Retinal pigment epithelial cell (primary cell): ENCODE data around the gene PACC1.

Experiments
- DNase-seq: peaks from one replicate; pipeline ENCODE4 v3.0.0-alpha.2; 2010; ENCODE audit warnings: low read depth
- H3K4me3 ChIP-seq: 2 replicates; pipeline ENCODE4 v1.5.1; 2011; ENCODE audit warnings: mild to moderate bottlenecking, low read length, control low read depth, moderate library complexity
- CTCF ChIP-seq: conservative IDR thresholded peaks from 2 replicates; pipeline ENCODE4 v1.5.1; 2011; ENCODE audit warnings: low read depth, low read length, control low read depth, inconsistent platforms

The PACC1 gene

GRCh38 chr1:212412374-212412773, 2.3 kb downstream of the PACC1 start:
- no peak for TF ChIP-seq CTCF
- no peak overlapping the region for H3K4me3 ChIP-seq

GRCh38 chr1:212410231-212410820, 4.4 kb downstream of the PACC1 start:
- no peak for TF ChIP-seq CTCF
- H3K4me3 ChIP-seq: no peak overlapping the region
- DNase-seq: no peak

More at GRCh38 chr1:212412374-212412773, 2.3 kb downstream of the PACC1 start:
- no peak for DNase-seq

GRCh38 chr1:212402666-212403321, 11.9 kb downstream of the PACC1 start:
- no peak for TF ChIP-seq CTCF
- DNase-seq: no peak
- no peak overlapping the region for H3K4me3 ChIP-seq

GRCh38 chr1:212401838-212402582, 12.7 kb downstream of the PACC1 start:
- no peak for TF ChIP-seq CTCF
- DNase-seq: no peak
- no peak overlapping the region for H3K4me3 ChIP-seq

- H3K4me3 ChIP-seq: no peak overlapping the region
- no peak for TF ChIP-seq CTCF
- DNase-seq: no peak
These were observed 13.6 kb downstream of the PACC1 start for GRCh38 chr1:212401042-212401441.

- no peak for TF ChIP-seq CTCF
- DNase-seq: no peak
- H3K4me3 ChIP-seq: no peak overlapping the region
These were observed 17.5 kb downstream of the PACC1 start for GRCh38 chr1:212397171-212397570.
